ENCODE measurements around the gene GALNT2. TPM values are rescaled to one million over a fixed set of nuclear protein-coding genes. Genes with fewer than 3 reads are reported as not detected.

The GALNT2 gene
- total and polyA plus RNA-seq, 2 of the 13 experiments (the other 11 are each of a cell fraction or from before 2014, with no cell fraction given), result 39.3 to 39.6 TPM

GRCh38 chr1:230158415-230159291, 91.6 kb downstream of the GALNT2 start (continued):
- no peak for TF ChIP-seq ZNF260 (CRISPR knock-in tag; IDR thresholded peaks at IDR 0.05; ENCODE audit: borderline replicate concordance, low read depth)
- peak; percentile 99 for TF ChIP-seq SALL1 (CRISPR knock-in tag; IDR thresholded peaks at IDR 0.05)
- TF ChIP-seq AGO2 (optimal IDR thresholded peaks at IDR 0.05; ENCODE audit: low read depth, low read length), result no peak
- TF ChIP-seq SMARCC2 (IDR thresholded peaks at IDR 0.05), result no peak
- TF ChIP-seq, protein P1, sequence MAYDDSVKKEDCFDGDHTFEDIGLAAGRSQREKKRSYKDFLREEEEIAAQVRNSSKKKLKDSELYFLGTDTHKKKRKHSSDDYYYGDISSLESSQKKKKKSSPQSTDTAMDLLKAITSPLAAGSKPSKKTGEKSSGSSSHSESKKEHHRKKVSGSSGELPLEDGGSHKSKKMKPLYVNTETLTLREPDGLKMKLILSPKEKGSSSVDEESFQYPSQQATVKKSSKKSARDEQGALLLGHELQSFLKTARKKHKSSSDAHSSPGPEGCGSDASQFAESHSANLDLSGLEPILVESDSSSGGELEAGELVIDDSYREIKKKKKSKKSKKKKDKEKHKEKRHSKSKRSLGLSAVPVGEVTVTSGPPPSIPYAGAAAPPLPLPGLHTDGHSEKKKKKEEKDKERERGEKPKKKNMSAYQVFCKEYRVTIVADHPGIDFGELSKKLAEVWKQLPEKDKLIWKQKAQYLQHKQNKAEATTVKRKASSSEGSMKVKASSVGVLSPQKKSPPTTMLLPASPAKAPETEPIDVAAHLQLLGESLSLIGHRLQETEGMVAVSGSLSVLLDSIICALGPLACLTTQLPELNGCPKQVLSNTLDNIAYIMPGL (CRISPR knock-in tag; IDR thresholded peaks at IDR 0.05; ENCODE audit: borderline replicate concordance in 1 of 2, low read depth in 1 of 2), result peak in 1 of 2 experiments; percentile 53; a peak in 1 of 4 replicates
- TF ChIP-seq KAT7 (CRISPR knock-in tag; IDR thresholded peaks at IDR 0.05; ENCODE audit: borderline replicate concordance), result no peak
- peak; percentile 20; the same call in 1 of the 2 replicates for TF ChIP-seq ZNF646 (CRISPR knock-in tag; IDR thresholded peaks at IDR 0.05)
- TF ChIP-seq ZNF20 (CRISPR knock-in tag; IDR thresholded peaks at IDR 0.05), result no peak
- peak; percentile 95 for TF ChIP-seq PHF21A (CRISPR knock-in tag; IDR thresholded peaks at IDR 0.05)
- TF ChIP-seq CENPX (CRISPR knock-in tag; IDR thresholded peaks at IDR 0.05), result no peak
- peak; percentile 93 for TF ChIP-seq TBX2 (CRISPR knock-in tag; IDR thresholded peaks at IDR 0.05; ENCODE audit: borderline replicate concordance)
- TF ChIP-seq ZNF569 (CRISPR knock-in tag; IDR thresholded peaks at IDR 0.05; ENCODE audit: borderline replicate concordance), result no peak
- TF ChIP-seq, protein P2, sequence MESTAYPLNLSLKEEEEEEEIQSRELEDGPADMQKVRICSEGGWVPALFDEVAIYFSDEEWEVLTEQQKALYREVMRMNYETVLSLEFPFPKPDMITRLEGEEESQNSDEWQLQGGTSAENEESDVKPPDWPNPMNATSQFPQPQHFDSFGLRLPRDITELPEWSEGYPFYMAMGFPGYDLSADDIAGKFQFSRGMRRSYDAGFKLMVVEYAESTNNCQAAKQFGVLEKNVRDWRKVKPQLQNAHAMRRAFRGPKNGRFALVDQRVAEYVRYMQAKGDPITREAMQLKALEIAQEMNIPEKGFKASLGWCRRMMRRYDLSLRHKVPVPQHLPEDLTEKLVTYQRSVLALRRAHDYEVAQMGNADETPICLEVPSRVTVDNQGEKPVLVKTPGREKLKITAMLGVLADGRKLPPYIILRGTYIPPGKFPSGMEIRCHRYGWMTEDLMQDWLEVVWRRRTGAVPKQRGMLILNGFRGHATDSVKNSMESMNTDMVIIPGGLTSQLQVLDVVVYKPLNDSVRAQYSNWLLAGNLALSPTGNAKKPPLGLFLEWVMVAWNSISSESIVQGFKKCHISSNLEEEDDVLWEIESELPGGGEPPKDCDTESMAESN (CRISPR knock-in tag; conservative IDR thresholded peaks at IDR 0.05), result 0 out of 2 replicates have a peak, but pooled peaks have one; percentile 32
- no peak; the same call in 1 of the 2 replicates for TF ChIP-seq RAD21 (CRISPR knock-in tag; IDR thresholded peaks at IDR 0.05)

Data from HepG2 (cell line).